HCT116 (cell line): ENCODE results near the gene GNAT1. TPM values are rescaled to one million over a fixed set of nuclear protein-coding genes. Genes with fewer than 3 reads are reported as not detected.

Experiments
- ATAC-seq: fragments of 200-7000 bp; cut with Tn5 transposase; 2 replicates; pipeline ENCODE4 v1.9.1; 2020; ENCODE audit warnings: mild to moderate bottlenecking, moderate library complexity
- BruUV-seq: library from RNA; stranded (reverse); fragments of 400-500 nt; replicated peaks from 2 replicates; lab custom pipeline; 2021; lab: Mats Ljungman, UMichigan
- CTCF ChIA-PET: fragments of 300-600 bp; sonication (Branson Sonifier 250); formaldehyde crosslinking; loops from one replicate; lab custom pipeline; 2021; ENCODE audit warnings: antibody characterized with exemption; lab: Charles Lee
- POLR2A ChIA-PET: fragments of 300-600, 350-600 bp; sonication (Branson Sonifier 250); formaldehyde crosslinking; loops from one replicate; lab custom pipeline; 2021; ENCODE audit warnings: antibody characterized with exemption; lab: Charles Lee
- RAD21 ChIA-PET, 2 experiments: fragments of 300-600 bp; sonication (Branson Sonifier 250); formaldehyde crosslinking; loops; one replicate each; lab custom pipeline; 2023; ENCODE audit warnings: low total read pairs in 2 of 2; ENCODE audit not compliant: uncharacterized antibody in 2 of 2, unreplicated experiment in 2 of 2, low non-redundant PET in 1 of 2; lab: Charles Lee
- DNase-seq: peaks from one replicate; pipeline ENCODE4 v3.0.0-alpha.2; 2010; ENCODE audit warnings: low read depth, low spot score
- H2AFZ ChIP-seq: fragments of 200-600 bp; shearing (Covaris generic), sonication (generic); 2 replicates; pipeline ENCODE4 v1.6.1; 2017; ENCODE audit warnings: low read depth, mixed run types, mixed read lengths, antibody characterized with exemption, low read length; ENCODE audit not compliant: poor library complexity, severe bottlenecking
- H3K27ac ChIP-seq: 2 replicates; pipeline ENCODE4 v1.5.1; 2012; ENCODE audit warnings: low read depth, low read length
- H3K27me3 ChIP-seq: fragments of 200-600 bp; sonication (generic); 2 replicates; pipeline ENCODE4 v1.6.1; 2016; ENCODE audit warnings: mixed run types, low read length, mixed read lengths; ENCODE audit not compliant: insufficient read depth
- H3K36me3 ChIP-seq, 2 experiments: fragments of 200-500 bp in 1 of 2; fragments of 200-600 bp in 1 of 2; sonication (Bioruptor generic) in 1 of 2; sonication (generic) in 1 of 2; 2 replicates each; pipeline versions ENCODE4 v1.5.1 to v1.6.1; 2014 to 2016; ENCODE audit warnings: low read length in 2 of 2, inconsistent platforms in 1 of 2, mixed read lengths in 1 of 2, mixed run types in 1 of 2; ENCODE audit not compliant: insufficient read depth in 2 of 2, control insufficient read depth in 1 of 2
- H3K4me1 ChIP-seq, 2 experiments: fragments of 200-600 bp in 1 of 2; sonication (generic) in 1 of 2; 2 replicates each; pipeline versions ENCODE4 v1.5.1 to v1.6.1; 2012 to 2017; ENCODE audit warnings: low read length in 2 of 2, inconsistent platforms in 1 of 2, mild to moderate bottlenecking in 1 of 2, mixed read lengths in 1 of 2, mixed run types in 1 of 2, moderate library complexity in 1 of 2; ENCODE audit not compliant: insufficient read depth in 2 of 2, control insufficient read depth in 1 of 2
- H3K4me2 ChIP-seq: fragments of 200-600 bp; sonication (generic); 2 replicates; pipeline ENCODE4 v1.6.1; 2017; ENCODE audit warnings: mixed run types, low read length, mixed read lengths
- H3K4me3 ChIP-seq, 2 experiments: fragments of 200-600 bp in 1 of 2; sonication (generic) in 1 of 2; replicated peaks in 1 of 2; 2 replicates each; pipeline ENCODE4 v1.5.1; 2011 to 2016; ENCODE audit warnings: low read length in 2 of 2, control low read depth in 1 of 2, low read depth in 1 of 2, mild to moderate bottlenecking in 1 of 2, mixed read lengths in 1 of 2, mixed run types in 1 of 2
- H3K79me2 ChIP-seq: fragments of 200-600 bp; sonication (generic); 2 replicates; pipeline ENCODE4 v1.6.1; 2017; ENCODE audit warnings: mild to moderate bottlenecking, mixed run types, low read length, moderate library complexity, mixed read lengths; ENCODE audit not compliant: insufficient read depth
- H3K9ac ChIP-seq: fragments of 200-600 bp; sonication (generic); 2 replicates; pipeline ENCODE4 v1.6.1; 2016; ENCODE audit warnings: low read length, mixed read lengths
- H3K9me2 ChIP-seq: fragments of 200-600 bp; sonication (generic), shearing (Covaris generic); 2 replicates; pipeline ENCODE4 v1.6.1; 2017; ENCODE audit warnings: mixed run types, mild to moderate bottlenecking, moderate library complexity; ENCODE audit not compliant: insufficient read depth
- H3K9me3 ChIP-seq, 2 experiments: fragments of 200-500 bp in 1 of 2; fragments of 200-600 bp in 1 of 2; sonication (Bioruptor generic) in 1 of 2; sonication (generic) in 1 of 2; 2 replicates each; pipeline ENCODE4 v1.6.1; 2014 to 2017; ENCODE audit warnings: low read length in 2 of 2, mixed read lengths in 2 of 2, inconsistent platforms in 1 of 2, low read depth in 1 of 2, mild to moderate bottlenecking in 1 of 2, mixed run types in 1 of 2, moderate library complexity in 1 of 2; ENCODE audit not compliant: control insufficient read depth in 1 of 2, insufficient read depth in 1 of 2
- H4K20me1 ChIP-seq: fragments of 200-600 bp; sonication (generic), shearing (Covaris generic); 2 replicates; pipeline ENCODE4 v1.6.1; 2017; ENCODE audit warnings: mixed run types, mild to moderate bottlenecking, moderate library complexity; ENCODE audit not compliant: insufficient read depth
- ATF3 ChIP-seq: IDR thresholded peaks from 2 replicates; pipeline ENCODE4 v1.6.1; 2012
- CEBPB ChIP-seq: IDR thresholded peaks from 2 replicates; pipeline ENCODE4 v1.6.1; 2012; ENCODE audit warnings: low read depth
- CTCF ChIP-seq, 3 experiments: fragments of 200-600 bp in 1 of 3; sonication (generic) in 1 of 3; IDR thresholded peaks in 2 of 3; conservative IDR thresholded peaks in 1 of 3; 2 replicates each; pipeline ENCODE4 v1.5.1; 2012 to 2017; ENCODE audit warnings: low read depth in 2 of 3, low read length in 2 of 3, antibody characterized with exemption in 1 of 3, borderline replicate concordance in 1 of 3, control low read depth in 1 of 3, mild to moderate bottlenecking in 1 of 3, mixed read lengths in 1 of 3, mixed run types in 1 of 3, moderate library complexity in 1 of 3; ENCODE audit not compliant: insufficient read depth in 1 of 3
- EGR1 ChIP-seq: IDR thresholded peaks from 2 replicates; pipeline ENCODE4 v1.6.1; 2012; ENCODE audit warnings: low read depth
- EZH2 ChIP-seq: fragments of 200-600 bp; sonication (generic); IDR thresholded peaks from 2 replicates; pipeline ENCODE4 v1.6.1; 2017; ENCODE audit warnings: antibody characterized with exemption, mixed run types
- EZH2phosphoT487 ChIP-seq: fragments of 200-600 bp; IDR thresholded peaks from 2 replicates; pipeline ENCODE4 v1.6.1; 2018; ENCODE audit warnings: antibody characterized with exemption, borderline replicate concordance
- JUND ChIP-seq: IDR thresholded peaks from 2 replicates; pipeline ENCODE4 v1.6.1; 2012
- MAX ChIP-seq: IDR thresholded peaks from 2 replicates; pipeline ENCODE4 v1.6.1; 2012
- POLR2A ChIP-seq: IDR thresholded peaks from 2 replicates; pipeline ENCODE4 v1.7.0; 2011; ENCODE audit warnings: borderline replicate concordance; ENCODE audit not compliant: insufficient read depth, insufficient read length; ENCODE audit errors: extremely low read depth
- POLR2AphosphoS5 ChIP-seq: IDR thresholded peaks from 2 replicates; pipeline ENCODE4 v1.6.1; 2011; ENCODE audit warnings: mild to moderate bottlenecking, low read depth, low read length, moderate library complexity
- RAD21 ChIP-seq: IDR thresholded peaks from 2 replicates; pipeline ENCODE4 v1.6.1; 2012; ENCODE audit warnings: low read depth, mild to moderate bottlenecking
- REST ChIP-seq: IDR thresholded peaks from 2 replicates; pipeline ENCODE4 v1.6.1; 2012; ENCODE audit warnings: low read depth
- SP1 ChIP-seq: IDR thresholded peaks from 2 replicates; pipeline ENCODE4 v1.6.1; 2012; ENCODE audit warnings: low read depth
- SRF ChIP-seq: IDR thresholded peaks from 2 replicates; pipeline ENCODE4 v1.6.1; 2012; ENCODE audit warnings: low read depth
- TCF7L2 ChIP-seq: IDR thresholded peaks from 2 replicates; pipeline ENCODE4 v1.7.0; 2011; ENCODE audit warnings: borderline replicate concordance, inconsistent platforms; ENCODE audit not compliant: insufficient read depth, insufficient read length; ENCODE audit errors: extremely low read depth
- YY1 ChIP-seq: IDR thresholded peaks from 2 replicates; pipeline ENCODE4 v1.6.1; 2011; ENCODE audit warnings: low read length, low read depth, moderate library complexity, mild to moderate bottlenecking; ENCODE audit not compliant: insufficient replicate concordance; ENCODE audit errors: extremely low read depth
- ZFX ChIP-seq: fragments of 450-650 bp; IDR thresholded peaks from 2 replicates; pipeline ENCODE4 v1.6.1; 2017
- intact Hi-C: fragments of 100-400 bp; cut with micrococcal nuclease; formaldehyde crosslinking; loops from 2 replicates; pipeline ENCODE4 v1.10.0; 2022
- total RNA-seq: library from RNA; stranded (reverse); gene quantifications from one replicate; pipeline ENCODE4 v1.2.1, GENCODE V29; 2021; ENCODE audit not compliant: unreplicated experiment

GNAT1 gene
- total RNA-seq, 1 experiment from 2014 or later = not detected

DNA sequence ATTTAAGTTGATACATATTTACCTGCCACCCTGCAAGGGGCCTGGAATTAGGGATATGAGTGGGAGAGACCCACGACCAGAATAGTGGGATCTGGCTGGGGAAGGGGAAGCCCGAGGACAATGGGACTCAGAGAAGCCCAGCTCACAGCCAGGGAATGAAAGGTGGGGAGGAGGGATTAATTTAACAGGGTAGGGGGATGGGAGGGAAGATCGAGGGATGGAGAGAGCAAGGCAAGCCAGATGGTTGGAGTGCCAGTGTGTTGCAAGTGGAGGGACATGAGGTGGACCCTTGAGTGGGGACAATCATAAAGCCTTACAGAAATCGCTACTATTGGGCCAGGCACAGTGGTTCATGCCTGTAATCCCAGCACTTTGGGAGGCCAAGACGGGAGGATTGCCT, 40.2 kb downstream of the GNAT1 start:
- no peak for ATAC-seq
- no peaks in the 10 kb centered on the region for H3K9me3 ChIP-seq
- no peaks in the 10 kb centered on the region for H3K9me2 ChIP-seq
- ChIA-PET RAD21 (no interaction called here), CTCF (interaction anchor here (1.1 kb wide), 1 partner anchor 15 kb away, joined by 5 read pairs; no protein-coding TSS in a partner anchor), POLR2A (no interaction called here)
- H3K36me3 ChIP-seq = no peaks in the 10 kb centered on the region
- BruUV-seq = no TSS peak
- no peak overlapping the region for H3K9ac ChIP-seq
- DNase-seq = no peak
- peaks cover 4% of the 10 kb centered on the region for H3K79me2 ChIP-seq
- TF ChIP-seq SP1 (no peak), YY1 (no peak), TCF7L2 (no peak), REST (no peak), CEBPB (no peak), SRF (no peak), EGR1 (no peak), ZFX (no peak), MAX (no peak), EZH2 (no peak), EZH2phosphoT487 (no peak), ATF3 (no peak), POLR2AphosphoS5 (no peak), JUND (no peak), POLR2A (no peak), CTCF (IDR thresholded peaks at IDR 0.05 in 2 of 3, conservative IDR thresholded peaks at IDR 0.05 in 1 of 3; ENCODE audit: borderline replicate concordance in 1 of 3, insufficient read depth in 1 of 3, low read depth in 2 of 3, low read length in 2 of 3) (no peak), RAD21 (no peak)
- no peaks in the 10 kb centered on the region for H4K20me1 ChIP-seq
- H3K4me3 ChIP-seq = no peak overlapping the region
- intact Hi-C loops = no loop called here
- H3K27ac ChIP-seq = no peak overlapping the region
- H2AFZ ChIP-seq = no peak overlapping the region
- no peaks in the 10 kb centered on the region for H3K27me3 ChIP-seq
- H3K4me1 ChIP-seq = peaks cover 26 to 51% of the 10 kb centered on the region in 2 experiments
- no peak overlapping the region for H3K4me2 ChIP-seq
